Transverse colon (tissue), 3 donors: ENCODE results near the gene MOV10L1.

Experiments used
- CTCF ChIP-seq, 5 experiments: fragments of 200-600 bp in 3 of 5; fragments of 450-650 bp in 2 of 5; sonication (generic) in 3 of 5; IDR thresholded peaks; 1 replicate in 2 of 5; 2 replicates in 3 of 5; pipeline ENCODE4 v1.5.1; 2016 to 2017; ENCODE audit warnings: antibody characterized with exemption in 5 of 5, inconsistent platforms in 3 of 5, mild to moderate bottlenecking in 2 of 5, moderate library complexity in 1 of 5
- EP300 ChIP-seq: sonication (generic); formaldehyde crosslinking; IDR thresholded peaks from one replicate; pipeline ENCODE4 v1.6.1; 2017; ENCODE audit warnings: antibody characterized with exemption, low read depth

- TF ChIP-seq EP300 (no peak), CTCF (IDR thresholded peaks at IDR 0.05) (no peak)
Measured at GRCh38 chr22:50046481-50047245, 43.1 kb upstream of the MOV10L1 start.
